IPS-20b (cell line): ENCODE data around the gene METRN.

ENCODE experiments used
- H3K27ac ChIP-seq: one replicate; pipeline ENCODE4 v1.5.1; 2013; ENCODE audit warnings: low read length
- H3K27me3 ChIP-seq: 2 replicates; pipeline ENCODE4 v1.6.1; 2013; ENCODE audit warnings: mild to moderate bottlenecking, low read length, inconsistent platforms; ENCODE audit not compliant: insufficient read depth
- H3K36me3 ChIP-seq: 2 replicates; pipeline ENCODE4 v1.6.1; 2013; ENCODE audit warnings: low read depth, mild to moderate bottlenecking, inconsistent platforms, low read length, moderate library complexity; ENCODE audit not compliant: insufficient read depth
- H3K4me1 ChIP-seq: 2 replicates; pipeline ENCODE4 v1.6.1; 2013; ENCODE audit warnings: mild to moderate bottlenecking, control low read depth, inconsistent platforms, low read length, moderate library complexity; ENCODE audit not compliant: insufficient read depth
- H3K4me3 ChIP-seq: 2 replicates; pipeline ENCODE4 v1.5.1; 2013; ENCODE audit warnings: mild to moderate bottlenecking, low read length, inconsistent platforms
- H3K9ac ChIP-seq: 2 replicates; pipeline ENCODE4 v1.6.1; 2013; ENCODE audit warnings: low read depth, mild to moderate bottlenecking, inconsistent platforms, low read length, moderate library complexity
- H3K9me3 ChIP-seq: 2 replicates; pipeline ENCODE4 v1.6.1; 2013; ENCODE audit warnings: mild to moderate bottlenecking, low read depth, low read length, inconsistent platforms; ENCODE audit not compliant: insufficient read depth

METRN gene

GRCh38 chr16:732332-732731 lies 17.4 kb downstream of the METRN start:
- Histone ChIP-seq H3K4me1 (no peaks in the 10 kb centered on the region), H3K27me3 (peaks cover 5% of the 10 kb centered on the region), H3K36me3 (peaks cover 15% of the 10 kb centered on the region), H3K9ac (no peak overlapping the region), H3K27ac (no peak overlapping the region), H3K9me3 (no peaks in the 10 kb centered on the region), H3K4me3 (no peak overlapping the region)

DNA sequence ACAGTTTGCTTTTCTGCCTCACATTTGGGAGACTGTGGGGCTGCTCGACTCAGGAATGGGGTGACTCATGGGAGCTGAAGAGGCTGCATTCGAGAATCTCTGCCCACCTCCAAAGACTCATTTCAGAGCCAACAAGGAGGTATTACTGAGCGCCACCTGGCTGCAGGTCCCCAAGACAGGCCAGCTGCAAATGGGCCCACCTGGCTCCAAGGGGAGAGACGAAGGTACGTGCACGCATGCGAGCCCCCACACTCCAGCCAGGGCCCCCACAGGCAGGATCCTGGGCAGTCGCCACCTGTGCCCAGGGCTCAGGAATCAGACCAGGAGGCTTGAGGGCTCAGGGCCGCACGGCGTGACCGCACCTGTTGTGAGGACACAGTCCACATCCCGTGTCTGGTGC lies 18.0 kb downstream of the METRN start:
- H3K9ac ChIP-seq = no peak overlapping the region
- H3K9me3 ChIP-seq = no peaks in the 10 kb centered on the region
- no peaks in the 10 kb centered on the region for H3K4me1 ChIP-seq
- H3K4me3 ChIP-seq = no peak overlapping the region
- H3K27me3 ChIP-seq = no peaks in the 10 kb centered on the region; the same call in 1 of the 2 replicates
- H3K27ac ChIP-seq = no peak overlapping the region
- peaks cover 15% of the 10 kb centered on the region for H3K36me3 ChIP-seq

DNA sequence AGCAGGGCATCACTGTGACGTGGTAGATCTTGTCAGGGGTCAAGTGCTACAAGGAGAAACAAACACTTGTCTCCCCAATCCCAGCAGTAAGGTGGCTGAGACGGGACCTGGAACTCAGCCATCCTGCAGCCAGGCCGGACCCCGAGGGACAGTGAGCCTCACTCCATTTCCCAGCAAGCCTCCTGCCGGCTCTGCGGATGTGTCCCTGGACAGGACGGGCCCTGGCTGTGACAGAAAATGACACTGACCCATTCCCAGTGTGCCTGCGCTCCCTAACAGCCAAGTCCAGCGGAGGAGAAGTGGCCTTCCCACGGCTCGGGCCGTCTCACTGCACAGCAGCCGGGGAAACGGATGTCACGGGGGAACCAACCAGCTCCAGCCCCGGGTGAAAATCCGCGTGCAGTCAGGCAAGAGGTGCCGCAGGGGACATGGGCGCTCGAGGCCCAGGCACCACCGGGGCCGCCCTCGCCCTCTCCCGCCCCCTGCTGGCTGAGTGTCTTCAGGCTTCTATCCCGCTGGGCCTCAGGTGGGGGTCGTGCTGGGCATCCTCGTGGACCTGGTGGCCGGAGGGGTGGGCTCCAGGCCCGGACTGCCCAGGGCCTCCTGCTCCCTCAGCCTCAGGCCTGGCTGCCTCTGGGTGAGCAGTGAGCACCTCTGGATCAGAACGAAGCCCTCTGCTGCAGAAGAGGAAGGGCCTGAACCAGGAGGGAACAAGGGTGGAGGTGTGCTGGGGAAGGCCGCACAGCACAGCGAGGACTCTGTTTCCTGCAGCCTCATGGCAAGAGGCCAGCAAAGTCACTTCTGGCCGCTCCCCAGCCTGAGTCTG lies 18.7 kb downstream of the METRN start:
- Histone ChIP-seq H3K36me3 (peaks cover 15% of the 10 kb centered on the region), H3K9ac (no peak overlapping the region), H3K9me3 (no peaks in the 10 kb centered on the region), H3K4me3 (no peak overlapping the region), H3K27me3 (no peaks in the 10 kb centered on the region; the same call in 1 of the 2 replicates), H3K27ac (no peak overlapping the region), H3K4me1 (no peaks in the 10 kb centered on the region)

GRCh38 chr16:734208-734980 lies 19.5 kb downstream of the METRN start:
- Histone ChIP-seq H3K27me3 (no peaks in the 10 kb centered on the region), H3K9ac (no peak overlapping the region), H3K27ac (no peak overlapping the region), H3K4me3 (no peak overlapping the region), H3K4me1 (no peaks in the 10 kb centered on the region), H3K36me3 (peaks cover 15% of the 10 kb centered on the region), H3K9me3 (no peaks in the 10 kb centered on the region)

DNA sequence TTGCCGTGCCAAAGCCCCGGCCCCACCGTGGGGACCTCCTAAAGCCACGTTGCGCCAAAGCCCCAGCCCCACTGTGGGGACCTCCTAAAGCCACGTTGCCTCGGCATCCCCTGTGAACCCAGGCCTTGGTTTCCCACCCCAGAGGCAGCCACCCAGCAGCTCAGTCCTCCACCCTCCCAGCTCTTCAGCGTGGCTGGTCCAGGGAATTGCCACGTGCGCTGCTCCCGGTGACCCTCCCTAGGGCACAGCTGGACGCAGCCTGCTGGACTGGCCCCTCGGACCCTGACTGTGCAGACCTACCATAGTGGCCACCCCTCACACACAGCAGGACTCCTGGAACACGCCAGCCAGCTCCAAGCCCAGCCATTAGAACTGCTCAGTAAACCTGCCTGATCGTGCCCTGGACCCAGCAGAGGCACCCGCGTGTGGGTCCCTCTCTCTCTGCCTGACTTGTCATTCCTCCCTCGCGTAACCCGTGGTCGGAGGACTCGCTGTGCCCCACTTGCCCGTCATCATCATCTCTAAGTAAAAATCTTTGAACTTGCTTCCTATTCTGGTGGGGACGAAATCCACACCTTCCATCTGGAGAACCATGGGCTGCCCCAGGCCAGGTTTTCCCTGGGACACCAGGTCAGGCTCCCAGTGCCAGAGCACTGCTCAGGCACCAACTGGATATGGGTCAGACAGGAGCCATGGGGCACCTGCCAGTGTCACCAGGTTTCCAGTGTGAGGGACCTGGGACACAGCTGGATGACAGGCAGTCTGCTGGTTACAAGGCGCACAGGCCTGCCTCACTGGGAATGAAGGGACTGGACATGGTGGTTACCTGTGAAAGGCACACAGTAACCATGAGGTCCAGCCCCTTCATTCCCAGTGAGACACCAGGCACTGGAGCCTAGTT lies 20.3 kb downstream of the METRN start:
- no peak overlapping the region for H3K9ac ChIP-seq
- no peaks in the 10 kb centered on the region for H3K27me3 ChIP-seq
- peaks cover 15% of the 10 kb centered on the region for H3K36me3 ChIP-seq
- no peaks in the 10 kb centered on the region for H3K4me1 ChIP-seq
- no peak overlapping the region for H3K4me3 ChIP-seq
- no peaks in the 10 kb centered on the region for H3K9me3 ChIP-seq
- no peak overlapping the region for H3K27ac ChIP-seq

DNA sequence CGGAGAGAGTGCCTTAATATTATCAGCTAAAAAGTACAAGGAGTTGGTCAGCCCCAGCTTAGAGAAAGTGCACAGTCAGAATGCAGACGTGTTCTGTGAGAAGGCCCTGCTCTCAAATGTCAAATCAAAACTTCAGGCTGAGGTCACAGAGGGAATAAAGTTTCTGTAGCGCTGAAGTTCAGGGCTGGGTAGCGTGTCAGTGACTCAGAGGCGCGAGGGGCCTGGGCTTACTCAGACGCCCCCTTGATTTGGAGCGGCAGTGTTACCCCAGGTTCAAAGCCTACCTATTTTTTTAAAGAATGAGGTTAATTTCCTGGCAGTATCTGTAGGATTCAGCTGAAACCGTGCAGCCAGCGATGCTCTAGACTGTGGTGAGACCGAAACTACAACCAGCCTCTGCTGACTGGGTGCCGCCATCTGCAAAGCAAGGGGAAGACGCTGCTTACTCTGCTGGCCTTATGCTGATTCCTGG lies 21.1 kb downstream of the METRN start:
- Histone ChIP-seq H3K9ac (no peak overlapping the region), H3K4me3 (no peak overlapping the region), H3K27ac (no peak overlapping the region), H3K4me1 (no peaks in the 10 kb centered on the region), H3K27me3 (no peaks in the 10 kb centered on the region), H3K9me3 (no peaks in the 10 kb centered on the region), H3K36me3 (peaks cover 15% of the 10 kb centered on the region)

- Histone ChIP-seq H3K27me3 (no peaks in the 10 kb centered on the region), H3K36me3 (peaks cover 15% of the 10 kb centered on the region), H3K27ac (no peak overlapping the region), H3K9ac (no peak overlapping the region), H3K4me1 (no peaks in the 10 kb centered on the region), H3K4me3 (no peak overlapping the region), H3K9me3 (no peaks in the 10 kb centered on the region)
Measured at GRCh38 chr16:736936-737481, 22.1 kb downstream of the METRN start.

DNA sequence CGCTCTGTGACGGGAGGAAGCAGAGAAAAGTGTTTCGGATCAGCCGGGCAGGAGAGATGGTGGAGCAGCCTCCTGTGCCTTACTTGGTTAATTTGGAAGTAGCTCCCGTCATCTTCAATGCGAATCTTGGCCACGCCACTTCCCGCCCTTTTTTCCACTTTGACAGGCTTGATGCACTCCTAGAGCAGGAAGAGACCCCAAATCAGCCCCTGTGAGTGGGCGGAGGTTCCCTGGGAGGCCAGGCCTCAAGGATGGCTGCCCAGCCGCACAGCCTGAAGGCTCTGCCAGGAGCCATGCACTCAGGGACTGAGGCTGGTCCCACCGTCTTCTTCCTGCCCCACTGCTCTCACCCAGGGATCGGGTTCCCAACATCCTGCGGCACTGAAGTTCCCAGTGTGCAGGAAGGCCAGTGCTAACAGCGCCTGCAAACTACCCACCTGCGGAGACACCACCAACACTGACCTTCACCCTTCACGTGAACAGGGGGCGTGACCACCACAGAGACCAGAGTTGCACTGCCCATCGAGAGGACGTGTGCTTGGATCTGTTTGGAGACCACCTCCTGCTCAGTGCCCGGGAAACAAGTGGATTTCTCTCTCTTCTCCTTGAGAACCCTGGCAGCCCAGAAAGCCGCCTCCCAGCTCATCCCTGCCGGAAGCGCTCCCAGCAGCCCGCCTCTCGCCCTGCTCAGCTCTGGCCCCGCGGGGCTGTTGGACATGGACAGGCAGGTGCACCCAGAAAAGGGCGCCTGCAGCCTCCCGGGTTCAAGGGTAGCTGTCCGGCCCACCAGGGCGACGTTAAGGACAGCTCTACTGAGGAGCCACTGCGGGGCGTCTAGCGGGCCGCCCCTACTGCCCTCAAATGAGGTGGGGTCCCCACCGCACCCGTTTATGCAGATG lies 24.9 kb downstream of the METRN start:
- Histone ChIP-seq H3K9me3 (no peaks in the 10 kb centered on the region), H3K36me3 (peaks cover 10% of the 10 kb centered on the region; the same call in 1 of the 2 replicates), H3K4me1 (no peaks in the 10 kb centered on the region), H3K4me3 (peak overlapping the region; percentile 76), H3K9ac (peak overlapping the region; percentile 86; the same call in 1 of the 2 replicates), H3K27ac (no peak overlapping the region), H3K27me3 (no peaks in the 10 kb centered on the region)

- H3K9ac ChIP-seq = peak overlapping the region; percentile 86
- H3K4me1 ChIP-seq = no peaks in the 10 kb centered on the region
- H3K27me3 ChIP-seq = no peaks in the 10 kb centered on the region
- peak overlapping the region; percentile 76 for H3K4me3 ChIP-seq
- no peak overlapping the region for H3K27ac ChIP-seq
- no peaks in the 10 kb centered on the region for H3K9me3 ChIP-seq
- peaks cover 10% of the 10 kb centered on the region; the same call in 1 of the 2 replicates for H3K36me3 ChIP-seq
Measured at GRCh38 chr16:740459-740763, 25.5 kb downstream of the METRN start.

DNA sequence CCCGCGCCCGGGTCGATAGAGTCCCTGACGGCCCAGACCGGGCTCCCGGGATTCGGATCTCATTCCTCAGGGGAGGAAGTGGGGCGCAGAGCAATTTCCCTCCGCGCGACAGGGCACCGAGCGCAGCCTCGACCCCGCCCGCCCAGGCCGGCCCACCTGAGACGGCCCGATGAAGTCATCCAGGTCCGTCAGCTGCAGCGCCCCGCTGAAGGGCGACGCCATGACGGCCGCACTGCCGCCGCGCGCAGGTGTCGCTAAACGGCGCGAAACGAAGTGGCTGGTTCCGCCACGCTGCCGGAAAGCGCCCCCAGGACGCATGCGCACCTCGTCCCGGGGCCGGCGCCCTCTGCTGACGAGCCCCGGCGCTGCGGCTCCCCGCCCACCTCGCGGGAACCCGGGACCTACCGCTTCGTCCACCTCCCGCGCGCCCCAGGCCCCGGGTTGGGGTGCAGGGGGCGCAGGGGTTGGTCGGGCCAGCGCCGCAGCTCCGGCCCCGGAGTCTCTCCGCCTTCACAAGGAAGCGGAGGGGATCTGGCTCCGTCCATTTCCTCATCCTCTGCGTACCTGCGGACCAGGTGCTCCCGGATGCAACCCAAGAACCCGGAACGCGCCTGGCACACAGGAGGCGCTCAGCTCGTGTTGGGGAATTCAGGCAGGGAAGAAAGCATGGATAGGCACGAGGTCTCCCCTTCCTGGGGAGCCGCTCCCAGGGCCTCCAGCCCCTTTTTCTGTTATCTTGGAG lies 26.0 kb downstream of the METRN start, which contains the start of gene CIAO3:
TSS of gene CIAO3 (minus strand) at position 234 of the 742 bp plus-strand sequence. CDS start at position 222, 12 bp downstream.
- Histone ChIP-seq H3K36me3 (peaks cover 10% of the 10 kb centered on the region; the same call in 1 of the 2 replicates), H3K4me1 (no peaks in the 10 kb centered on the region; the same call in 1 of the 2 replicates), H3K4me3 (peak within 1 kb of the TSS; percentile 76), H3K27me3 (no peaks in the 10 kb centered on the region), H3K9ac (peak within 1 kb of the TSS; percentile 86), H3K9me3 (no peaks in the 10 kb centered on the region), H3K27ac (peak within 1 kb of the TSS; percentile 25)
